Fibroblast of lung (primary cell): ENCODE measurements around the gene DEPDC1B.

Source experiments
- EZH2 ChIP-seq: IDR thresholded peaks from 2 replicates; pipeline ENCODE4 v1.5.1; 2012; ENCODE audit warnings: low read length, control low read depth, mild to moderate bottlenecking; ENCODE audit errors: missing control alignments
- TF ChIP-seq, protein P1 (sequence below), 2 donors: IDR thresholded peaks in 1 of 2; conservative IDR thresholded peaks in 1 of 2; 1 replicate in 1 of 2; 2 replicates in 1 of 2; pipeline ENCODE4 v1.5.1; 2011 to 2012; ENCODE audit warnings: low read length in 2 of 2, control low read depth in 1 of 2, inconsistent platforms in 1 of 2, low read depth in 1 of 2, mild to moderate bottlenecking in 1 of 2

DNA sequence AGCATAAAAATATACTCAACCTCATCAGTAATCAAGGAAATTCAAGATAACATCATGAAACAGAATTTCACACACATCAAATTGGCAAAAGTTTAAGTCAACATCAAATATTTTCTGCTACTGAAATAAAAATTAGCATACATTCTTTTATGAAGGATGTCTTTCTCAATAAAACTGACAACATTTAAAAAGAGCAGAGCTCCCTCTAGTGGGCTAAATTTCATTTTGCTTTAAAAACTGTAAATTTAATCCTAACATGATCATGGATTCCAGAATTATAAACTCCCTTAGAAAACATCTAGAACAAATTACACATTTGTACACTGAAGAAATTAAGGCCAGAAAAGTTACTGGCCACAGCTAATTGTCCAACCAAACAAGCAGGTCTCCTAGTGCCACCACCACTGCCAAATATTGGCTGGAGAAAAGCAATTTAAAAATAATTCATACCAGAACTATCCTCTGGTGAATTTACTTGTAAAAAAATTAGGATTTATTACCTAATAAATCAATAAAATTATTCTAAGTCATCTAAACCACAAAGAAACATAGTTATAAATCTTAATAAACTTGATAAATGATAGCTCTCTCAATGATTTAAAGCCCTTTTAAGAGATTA lies 31.2 kb downstream of the DEPDC1B start:
- TF ChIP-seq, protein P1, sequence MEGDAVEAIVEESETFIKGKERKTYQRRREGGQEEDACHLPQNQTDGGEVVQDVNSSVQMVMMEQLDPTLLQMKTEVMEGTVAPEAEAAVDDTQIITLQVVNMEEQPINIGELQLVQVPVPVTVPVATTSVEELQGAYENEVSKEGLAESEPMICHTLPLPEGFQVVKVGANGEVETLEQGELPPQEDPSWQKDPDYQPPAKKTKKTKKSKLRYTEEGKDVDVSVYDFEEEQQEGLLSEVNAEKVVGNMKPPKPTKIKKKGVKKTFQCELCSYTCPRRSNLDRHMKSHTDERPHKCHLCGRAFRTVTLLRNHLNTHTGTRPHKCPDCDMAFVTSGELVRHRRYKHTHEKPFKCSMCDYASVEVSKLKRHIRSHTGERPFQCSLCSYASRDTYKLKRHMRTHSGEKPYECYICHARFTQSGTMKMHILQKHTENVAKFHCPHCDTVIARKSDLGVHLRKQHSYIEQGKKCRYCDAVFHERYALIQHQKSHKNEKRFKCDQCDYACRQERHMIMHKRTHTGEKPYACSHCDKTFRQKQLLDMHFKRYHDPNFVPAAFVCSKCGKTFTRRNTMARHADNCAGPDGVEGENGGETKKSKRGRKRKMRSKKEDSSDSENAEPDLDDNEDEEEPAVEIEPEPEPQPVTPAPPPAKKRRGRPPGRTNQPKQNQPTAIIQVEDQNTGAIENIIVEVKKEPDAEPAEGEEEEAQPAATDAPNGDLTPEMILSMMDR (conservative IDR thresholded peaks at IDR 0.05 in 1 of 2, IDR thresholded peaks at IDR 0.05 in 1 of 2; ENCODE audit: low read depth in 1 of 2, low read length in 2 of 2) = peak in 1 of 2 donors; percentile 51
- TF ChIP-seq EZH2 = no peak
